Left ventricle myocardium superior (tissue), 1 donor: ENCODE results near the gene LEP. TPM values are rescaled to one million over a fixed set of nuclear protein-coding genes. Genes with fewer than 3 reads are reported as not detected.

Experiments used
- ATAC-seq: fragments of 200-7000 bp; cut with Tn5 transposase; one replicate; pipeline ENCODE4 v1.9.1; 2020; ENCODE audit warnings: mild to moderate bottlenecking, moderate library complexity
- DNase-seq: peaks from one replicate; pipeline ENCODE4 v3.0.0-alpha.2; 2020
- intact Hi-C: fragments of 100-400 bp; cut with micrococcal nuclease; formaldehyde crosslinking; loops from one replicate; pipeline ENCODE4 v1.11.0; 2022
- long read RNA-seq: library from polyadenylated mRNA; unstranded; transcript quantifications from one replicate; pipeline ENCODE4 v2.0.0, GENCODE V29; 2021
- total RNA-seq: library from RNA; stranded (reverse); fragmentation: NEBNext Ultra II Directional; extraction: Animal tissue kit (Norgen Biotek cat#: 25700); gene quantifications from one replicate; pipeline ENCODE4 v1.2.1, GENCODE V29; 2021
- donor health status: DM: no; HTN: yes; CAD: no; lungs with severe emphysema.

Gene LEP
- 0.42 TPM for total RNA-seq
- long read RNA-seq = 0 reads

DNA sequence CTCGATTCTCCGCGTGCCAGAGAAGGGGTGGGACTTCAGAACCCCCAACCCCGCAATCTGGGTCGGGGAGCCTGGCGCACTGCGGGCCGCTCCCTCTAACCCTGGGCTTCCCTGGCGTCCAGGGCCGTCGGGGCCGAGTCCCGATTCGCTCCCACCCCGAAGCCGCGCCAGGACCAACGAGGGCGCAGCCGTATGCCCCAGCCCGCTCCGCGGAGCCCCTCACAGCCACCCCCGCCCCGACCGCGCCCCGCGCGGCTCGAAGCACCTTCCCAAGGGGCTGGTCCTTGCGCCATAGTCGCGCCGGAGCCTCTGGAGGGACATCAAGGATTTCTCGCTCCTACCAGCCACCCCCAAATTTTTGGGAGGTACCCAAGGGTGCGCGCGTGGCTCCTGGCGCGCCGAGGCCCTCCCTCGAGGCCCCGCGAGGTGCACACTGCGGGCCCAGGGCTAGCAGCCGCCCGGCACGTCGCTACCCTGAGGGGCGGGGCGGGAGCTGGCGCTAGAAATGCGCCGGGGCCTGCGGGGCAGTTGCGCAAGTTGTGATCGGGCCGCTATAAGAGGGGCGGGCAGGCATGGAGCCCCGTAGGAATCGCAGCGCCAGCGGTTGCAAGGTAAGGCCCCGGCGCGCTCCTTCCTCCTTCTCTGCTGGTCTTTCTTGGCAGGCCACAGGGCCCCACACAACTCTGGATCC is at the start of gene LEP:
Gene LEP, plus strand, starts transcription at position 583 of the 691 bp plus-strand sequence. CDS start 10,741 bp downstream, outside the sequence.
- ATAC-seq = no peak
- DNase-seq = no peak
- intact Hi-C loops = no loop called here

DNA sequence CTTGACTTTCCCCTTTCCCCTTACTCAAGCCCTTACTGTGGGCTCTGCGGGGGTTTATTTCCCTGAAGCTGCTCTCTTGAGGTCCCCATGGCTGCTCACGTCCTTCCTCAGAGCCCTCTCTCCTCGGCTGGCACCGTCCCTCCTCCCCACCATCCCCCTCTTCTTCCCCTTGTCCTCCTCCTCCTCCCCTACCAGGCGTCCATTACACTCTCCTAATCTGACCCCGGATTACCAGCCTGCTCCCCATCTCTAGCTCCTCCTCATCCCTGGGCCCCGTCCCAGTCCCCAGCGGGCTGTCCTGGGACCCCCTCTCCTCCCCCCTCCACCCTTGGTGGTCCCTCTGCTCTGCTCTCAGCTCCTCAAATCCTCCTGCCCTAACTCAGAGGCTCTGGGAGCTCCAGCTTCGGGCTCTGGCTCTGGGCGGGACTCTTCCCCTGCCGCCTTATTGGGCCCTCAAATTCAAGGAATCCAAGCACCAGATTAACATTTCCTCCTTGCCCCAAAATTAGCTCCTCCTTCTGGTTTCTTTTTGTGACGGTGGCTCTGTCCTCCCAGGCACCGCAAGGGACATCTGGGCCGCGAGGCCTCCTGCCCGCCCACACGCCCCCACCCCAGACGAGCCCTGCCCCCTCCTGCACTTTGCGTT is 48.5 kb upstream of the LEP start:
- intact Hi-C loops = no loop called here
- DNase-seq (no peak), ATAC-seq (no peak)

DNA sequence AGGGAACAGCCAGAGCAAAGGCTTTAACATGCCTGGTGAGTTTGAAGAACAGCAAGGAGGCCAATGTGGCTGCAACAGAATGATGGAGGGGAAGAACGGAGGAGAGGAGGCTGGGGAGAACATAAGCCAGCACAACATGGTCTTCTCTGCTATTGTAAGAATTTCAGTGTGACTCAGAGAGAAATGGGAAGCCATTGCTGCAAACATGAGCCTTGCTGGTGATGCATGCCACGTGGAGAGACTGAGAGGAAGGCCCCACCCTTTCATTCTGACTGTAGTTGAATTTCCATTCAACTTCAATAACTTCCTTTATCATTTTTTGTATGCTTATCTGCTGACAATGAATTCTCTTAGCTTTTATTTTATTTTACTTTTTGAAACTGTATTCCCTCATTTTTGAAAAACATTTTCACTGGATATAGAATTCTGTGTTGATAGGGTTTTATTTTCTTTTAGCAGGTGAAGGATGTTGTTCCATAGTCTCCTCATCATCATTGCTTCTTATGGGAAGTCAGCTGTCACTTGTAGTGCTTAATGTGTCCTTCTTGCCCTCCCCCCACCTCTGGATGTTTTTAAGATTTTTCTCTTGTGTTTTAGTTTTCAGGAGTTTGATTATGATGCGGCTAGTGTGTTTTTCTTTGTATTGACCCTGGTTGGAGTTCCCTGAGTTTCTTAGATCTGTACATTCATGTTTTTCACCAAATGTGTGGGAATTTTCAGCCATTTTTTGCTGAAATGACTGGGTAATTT is 46.4 kb upstream of the LEP start:
- DNase-seq (no peak), ATAC-seq (no peak)
- intact Hi-C loops = no loop called here

GRCh38 chr7:128197589-128197988 is 43.5 kb upstream of the LEP start:
- intact Hi-C loops = no loop called here
- DNase-seq = no peak
- ATAC-seq = no peak

- intact Hi-C loops = no loop called here
- DNase-seq = no peak
- ATAC-seq = no peak
Observed at GRCh38 chr7:128197989-128198580, 43.0 kb upstream of the LEP start.

DNA sequence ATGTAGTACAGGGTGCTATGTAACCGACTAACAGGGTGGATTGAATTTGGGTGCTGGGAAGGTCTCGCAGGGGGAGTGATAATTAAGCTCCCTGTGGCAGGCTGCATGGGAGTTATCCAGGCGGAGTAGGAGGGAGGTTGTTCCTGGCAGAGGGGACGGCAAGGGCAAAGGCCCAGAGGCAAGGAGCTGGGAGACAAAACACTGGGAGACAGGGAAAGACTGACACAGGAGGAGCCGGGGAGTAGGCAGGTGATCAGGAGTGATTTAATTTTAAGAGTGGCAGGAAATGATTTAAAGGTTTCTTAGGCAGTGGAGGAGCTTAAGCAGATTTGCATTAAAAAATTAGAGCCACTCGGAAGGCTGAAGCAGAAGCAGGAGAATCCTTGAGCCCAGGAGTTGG is 40.7 kb upstream of the LEP start:
- no peak for DNase-seq
- intact Hi-C loops = no loop called here

GRCh38 chr7:128201067-128201689 is 39.9 kb upstream of the LEP start:
- ATAC-seq (no peak), DNase-seq (no peak)
- intact Hi-C loops = no loop called here

More for the DNA sequence above, 40.7 kb upstream of the LEP start:
- no peak for ATAC-seq

GRCh38 chr7:128201690-128202085 is 39.4 kb upstream of the LEP start:
- DNase-seq (no peak), ATAC-seq (no peak)
- intact Hi-C loops = no loop called here

DNA sequence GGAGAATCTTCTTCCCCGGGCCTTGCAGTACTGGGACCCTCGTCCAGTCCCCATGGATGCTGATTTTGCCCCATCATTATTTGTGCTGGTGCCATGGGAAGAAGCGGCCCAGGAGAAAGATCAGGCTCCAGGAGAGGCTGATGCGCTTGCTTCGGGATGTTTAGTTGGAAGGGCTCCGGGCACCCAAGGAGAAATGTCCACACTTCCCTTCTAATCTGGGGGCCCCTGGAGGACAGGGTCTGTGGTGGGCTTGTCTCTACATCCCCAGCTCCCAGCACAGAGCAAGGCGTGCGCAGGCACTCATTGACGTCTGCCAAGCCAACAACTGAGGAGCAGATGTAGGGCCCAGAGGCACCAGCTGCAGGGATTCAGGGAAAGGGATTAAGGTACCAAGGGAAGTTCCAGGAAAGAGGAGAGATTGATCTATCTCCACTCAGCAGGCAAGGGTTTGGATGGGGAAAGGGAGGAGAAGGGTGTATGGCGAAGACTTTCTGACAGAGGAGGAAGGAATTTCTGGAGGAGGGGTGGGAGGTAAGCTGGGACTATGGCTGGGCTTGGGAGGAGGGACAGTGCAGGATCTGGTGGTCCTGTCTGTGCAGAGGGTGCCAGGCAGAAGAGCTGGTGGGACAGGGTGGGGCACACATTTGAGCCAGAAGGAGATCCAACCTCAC is 38.7 kb upstream of the LEP start:
- intact Hi-C loops = no loop called here
- DNase-seq (no peak), ATAC-seq (no peak)

GRCh38 chr7:128203047-128203491 is 38.0 kb upstream of the LEP start:
- DNase-seq (peak; percentile 43), ATAC-seq (peak; percentile 70)
- intact Hi-C loops = no loop called here

GRCh38 chr7:128203710-128204214 is 37.3 kb upstream of the LEP start:
- intact Hi-C loops = no loop called here
- no peak for ATAC-seq

GRCh38 chr7:128204455-128204854 is 36.6 kb upstream of the LEP start:
- no peak for ATAC-seq
- intact Hi-C loops = no loop called here
- DNase-seq = no peak

More at GRCh38 chr7:128203710-128204214, 37.3 kb upstream of the LEP start:
- DNase-seq = no peak

DNA sequence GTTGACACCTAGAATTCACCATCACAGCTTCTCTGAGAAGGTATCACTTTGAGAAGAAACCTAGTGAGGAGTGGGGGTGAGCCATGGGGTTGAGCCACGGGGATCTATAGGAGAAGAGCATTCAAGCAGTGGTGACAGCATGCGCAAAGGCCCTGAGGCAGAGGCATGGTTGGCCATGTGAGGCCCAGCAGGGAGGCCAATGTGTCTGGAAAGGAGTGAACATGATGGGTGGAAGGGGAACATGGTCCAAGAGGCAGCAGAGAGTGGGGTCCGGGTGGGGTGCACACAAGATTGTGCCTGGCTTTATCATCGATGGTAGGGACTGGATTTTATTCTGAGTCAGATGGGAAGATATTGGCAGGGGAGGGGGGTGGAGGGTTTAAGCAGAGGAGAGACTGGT is 36.0 kb upstream of the LEP start:
- ATAC-seq = no peak
- no peak for DNase-seq
- intact Hi-C loops = loop anchor here (5.0 kb wide), 1 partner anchor 493 kb away; no protein-coding TSS in a partner anchor

DNA sequence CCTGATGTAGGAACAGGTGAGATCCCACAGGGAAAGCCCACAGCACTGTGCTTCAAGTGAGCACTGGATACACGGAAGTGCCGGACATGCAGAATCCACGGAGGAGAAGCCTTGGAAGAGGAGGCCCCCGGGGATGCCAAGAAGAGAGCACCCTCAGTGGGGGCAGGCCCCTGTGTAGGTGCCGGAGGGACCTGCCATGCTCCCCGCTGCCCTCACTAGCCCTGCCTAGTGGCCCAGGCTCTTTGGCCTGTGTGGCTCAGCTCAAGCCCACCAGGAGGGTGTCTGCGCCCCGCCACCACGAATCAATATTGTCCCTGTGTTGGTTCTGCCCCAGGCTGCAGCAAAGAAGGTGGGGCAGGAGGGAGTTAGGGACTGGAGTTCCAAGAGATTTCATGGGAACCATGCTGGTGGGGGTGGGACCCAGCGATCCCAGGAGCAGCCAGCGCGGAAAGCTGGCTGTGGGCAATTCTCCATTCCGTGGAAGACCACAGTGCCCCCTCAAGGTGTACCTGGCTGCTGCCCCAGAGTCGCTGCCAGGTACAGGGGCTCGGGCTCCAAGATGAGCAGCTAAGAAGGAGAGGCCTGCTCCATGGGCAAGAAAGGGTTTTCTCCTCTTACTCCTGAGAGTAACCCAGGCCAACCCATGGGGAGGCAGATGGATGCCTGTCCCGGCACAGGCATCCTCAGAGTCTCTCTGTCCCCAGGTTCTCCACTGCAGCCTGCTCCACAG is 34.9 kb upstream of the LEP start:
- DNase-seq = no peak
- intact Hi-C loops = loop anchor here (5.0 kb wide), 1 partner anchor 494 kb away; no protein-coding TSS in a partner anchor
- no peak for ATAC-seq

DNA sequence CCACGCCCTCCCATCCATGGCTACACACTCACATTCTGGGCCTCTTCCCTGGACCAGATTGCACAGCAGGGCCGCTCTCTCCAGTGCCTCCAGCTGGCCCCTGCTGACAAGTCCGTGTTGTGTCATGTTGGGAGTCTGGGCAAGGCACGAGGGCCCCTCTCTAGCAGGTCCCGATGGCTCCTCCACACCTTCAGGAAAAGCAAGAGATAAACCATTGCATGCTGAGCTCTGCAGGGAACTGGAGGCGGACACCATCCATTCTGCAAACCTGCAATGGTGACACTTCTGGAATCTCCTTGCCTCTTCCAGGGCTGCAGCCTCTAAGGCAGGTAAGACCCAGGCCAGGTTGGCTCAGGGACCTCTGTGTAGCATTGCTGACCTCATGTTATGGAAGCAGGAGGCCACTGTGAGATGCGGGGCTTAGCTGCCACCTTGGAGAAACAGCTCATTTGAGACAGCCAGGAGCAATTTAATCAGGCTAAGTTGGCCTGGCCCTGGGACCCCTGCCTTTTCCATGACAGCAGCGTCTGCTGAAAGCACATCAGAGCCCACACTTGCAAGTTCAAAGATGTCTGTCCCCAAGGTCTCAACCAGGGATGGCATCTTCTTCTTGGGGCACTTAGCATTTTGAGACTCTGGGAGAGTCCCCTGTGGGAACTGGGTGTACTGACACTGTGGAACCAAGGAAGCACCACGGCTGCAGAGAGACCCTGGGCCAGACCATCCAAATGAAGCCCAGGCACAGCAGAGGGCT is 34.2 kb upstream of the LEP start:
- intact Hi-C loops = loop anchor here (5.0 kb wide), 1 partner anchor 495 kb away; no protein-coding TSS in a partner anchor
- DNase-seq (no peak), ATAC-seq (no peak)

- intact Hi-C loops = loop anchor here (5.0 kb wide), 1 partner anchor 495 kb away; no protein-coding TSS in a partner anchor
- no peak for ATAC-seq
- no peak for DNase-seq
Observed at GRCh38 chr7:128207609-128208008, 33.5 kb upstream of the LEP start.
